ENCODE data around the gene SPTB. TPM values are rescaled to one million over a fixed set of nuclear protein-coding genes. Genes with fewer than 3 reads are reported as not detected.

SPTB gene
- total RNA-seq, 1 donor from 2014 or later = 3.0 TPM

DNA sequence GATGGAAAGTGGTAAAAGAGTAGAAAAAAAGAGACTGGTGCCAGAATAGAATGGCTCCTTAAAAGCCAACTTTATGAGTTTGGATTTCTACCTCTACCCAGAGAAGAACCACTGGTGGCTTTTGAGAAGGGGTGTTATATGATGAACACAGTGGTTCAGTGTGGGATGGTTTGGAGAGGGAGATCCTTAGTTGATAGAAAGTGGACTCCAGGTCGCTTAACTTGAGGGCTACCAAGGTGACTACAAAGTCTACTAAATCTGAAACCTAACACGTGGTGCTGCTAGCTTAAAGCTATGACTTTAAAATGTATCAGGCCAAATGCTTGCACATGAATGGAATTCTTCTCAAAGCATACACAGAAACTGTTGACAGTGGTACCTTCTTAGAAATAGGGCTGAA is 8.4 kb downstream of the SPTB start:
- Histone ChIP-seq H3K9me3 (no peaks in the 10 kb centered on the region), H3K36me3 (no peaks in the 10 kb centered on the region), H3K27ac (no peak overlapping the region), H3K4me1 (no peaks in the 10 kb centered on the region), H3K4me3 (no peak overlapping the region), H3K27me3 (peaks cover 10% of the 10 kb centered on the region)
- TF ChIP-seq, protein P1, sequence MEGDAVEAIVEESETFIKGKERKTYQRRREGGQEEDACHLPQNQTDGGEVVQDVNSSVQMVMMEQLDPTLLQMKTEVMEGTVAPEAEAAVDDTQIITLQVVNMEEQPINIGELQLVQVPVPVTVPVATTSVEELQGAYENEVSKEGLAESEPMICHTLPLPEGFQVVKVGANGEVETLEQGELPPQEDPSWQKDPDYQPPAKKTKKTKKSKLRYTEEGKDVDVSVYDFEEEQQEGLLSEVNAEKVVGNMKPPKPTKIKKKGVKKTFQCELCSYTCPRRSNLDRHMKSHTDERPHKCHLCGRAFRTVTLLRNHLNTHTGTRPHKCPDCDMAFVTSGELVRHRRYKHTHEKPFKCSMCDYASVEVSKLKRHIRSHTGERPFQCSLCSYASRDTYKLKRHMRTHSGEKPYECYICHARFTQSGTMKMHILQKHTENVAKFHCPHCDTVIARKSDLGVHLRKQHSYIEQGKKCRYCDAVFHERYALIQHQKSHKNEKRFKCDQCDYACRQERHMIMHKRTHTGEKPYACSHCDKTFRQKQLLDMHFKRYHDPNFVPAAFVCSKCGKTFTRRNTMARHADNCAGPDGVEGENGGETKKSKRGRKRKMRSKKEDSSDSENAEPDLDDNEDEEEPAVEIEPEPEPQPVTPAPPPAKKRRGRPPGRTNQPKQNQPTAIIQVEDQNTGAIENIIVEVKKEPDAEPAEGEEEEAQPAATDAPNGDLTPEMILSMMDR (IDR thresholded peaks at IDR 0.05) = no peak
- no peak for DNase-seq
- ATAC-seq = no peak
- intact Hi-C loops (cut with DNase I) = no loop called here

DNA sequence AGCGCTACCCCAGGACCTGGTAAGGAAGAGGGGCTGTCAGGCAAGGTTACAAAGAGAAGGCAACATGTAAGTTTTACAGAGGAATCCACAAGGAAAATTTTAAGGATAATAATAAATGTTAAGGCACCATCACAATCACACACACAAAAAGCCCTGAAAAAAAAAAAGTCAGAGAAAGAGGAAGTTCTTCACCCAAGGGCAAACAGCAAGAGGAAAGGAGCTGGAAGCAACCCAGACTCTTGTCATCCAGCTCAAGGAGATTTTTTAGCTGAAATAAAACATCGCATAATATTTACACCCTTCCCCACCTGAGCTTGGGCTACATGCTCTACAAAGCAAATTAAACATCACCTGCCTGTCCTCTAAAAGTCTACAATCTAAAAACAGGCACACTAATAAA is 9.5 kb downstream of the SPTB start:
- Histone ChIP-seq H3K27ac (no peak overlapping the region), H3K27me3 (peaks cover 1% of the 10 kb centered on the region), H3K36me3 (no peaks in the 10 kb centered on the region), H3K4me3 (no peak overlapping the region), H3K9me3 (no peaks in the 10 kb centered on the region), H3K4me1 (no peaks in the 10 kb centered on the region)
- TF ChIP-seq, protein P1 (IDR thresholded peaks at IDR 0.05) = no peak
- intact Hi-C loops (cut with DNase I) = no loop called here
- DNase-seq (no peak), ATAC-seq (no peak)

DNA sequence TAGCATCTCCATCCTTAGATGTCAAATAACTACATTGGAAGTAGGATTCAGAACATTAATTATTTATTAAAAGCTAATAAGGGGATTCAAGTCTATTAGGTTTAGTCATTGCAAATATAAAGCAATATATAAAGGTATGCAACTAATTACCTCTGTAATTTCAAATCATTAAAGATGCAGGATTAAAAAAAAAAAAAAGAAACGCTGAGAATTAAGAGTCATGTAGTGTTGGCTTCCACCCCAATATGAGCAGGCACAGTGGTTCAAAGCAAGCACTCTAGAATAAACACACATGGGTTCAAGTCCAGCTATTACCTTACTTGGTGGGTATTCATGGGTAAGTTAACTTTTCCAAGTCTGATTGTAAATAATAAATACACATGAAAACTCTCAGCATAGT is 10.9 kb downstream of the SPTB start:
- H3K27me3 ChIP-seq = no peaks in the 10 kb centered on the region

DNA sequence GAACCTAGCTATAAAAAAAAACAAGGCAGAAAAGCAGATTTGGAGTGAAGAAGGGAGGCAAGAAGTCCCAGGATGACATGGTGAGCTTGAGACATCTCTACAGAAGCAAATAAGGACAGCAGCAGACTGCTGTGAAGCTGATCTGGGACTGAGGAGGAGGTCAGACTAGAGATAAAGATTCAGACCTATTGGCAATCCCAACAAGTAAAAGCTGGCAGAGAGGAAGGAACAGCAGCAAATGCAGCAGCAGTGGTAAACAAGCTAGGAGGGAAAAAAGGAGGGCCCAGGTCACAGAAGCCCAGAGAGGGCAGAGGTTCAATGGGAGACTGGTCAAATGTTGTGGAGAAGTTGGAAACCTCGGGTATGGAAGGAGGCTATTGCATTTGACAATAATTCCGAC is 11.3 kb downstream of the SPTB start:
- no peaks in the 10 kb centered on the region for H3K9me3 ChIP-seq
- no peaks in the 10 kb centered on the region for H3K27me3 ChIP-seq
- TF ChIP-seq, protein P1 (IDR thresholded peaks at IDR 0.05) = no peak
- no peak for ATAC-seq
- H3K4me3 ChIP-seq = no peak overlapping the region
- intact Hi-C loops (cut with DNase I) = no loop called here
- no peaks in the 10 kb centered on the region for H3K4me1 ChIP-seq
- no peak for DNase-seq
- H3K36me3 ChIP-seq = no peaks in the 10 kb centered on the region
- no peak overlapping the region for H3K27ac ChIP-seq

More for the DNA sequence above, 10.9 kb downstream of the SPTB start:
- no peaks in the 10 kb centered on the region for H3K9me3 ChIP-seq
- no peaks in the 10 kb centered on the region for H3K4me1 ChIP-seq
- DNase-seq (no peak), ATAC-seq (no peak)
- no peak overlapping the region for H3K27ac ChIP-seq
- TF ChIP-seq, protein P1 (IDR thresholded peaks at IDR 0.05) = no peak
- H3K36me3 ChIP-seq = no peaks in the 10 kb centered on the region
- no peak overlapping the region for H3K4me3 ChIP-seq
- intact Hi-C loops (cut with DNase I) = no loop called here

DNA sequence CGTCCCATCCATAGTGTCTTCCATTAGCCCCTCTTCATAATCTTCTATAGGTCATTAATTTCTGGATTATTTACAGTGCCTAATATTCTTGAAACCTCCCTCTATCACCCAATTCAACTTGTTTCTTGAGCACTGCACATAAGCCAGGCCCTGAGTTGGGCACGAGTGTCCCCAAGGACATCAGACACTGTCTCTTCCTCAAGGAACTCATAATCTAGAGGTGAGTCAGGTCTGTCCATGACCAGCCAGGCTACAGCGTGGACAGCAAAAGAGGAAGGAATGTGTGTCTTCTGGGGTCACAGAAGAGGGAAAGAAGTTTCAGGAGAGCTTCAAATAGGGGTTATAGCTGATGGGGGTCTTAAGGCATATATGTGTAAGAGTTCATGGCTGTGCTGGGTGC is 12.5 kb downstream of the SPTB start:
- intact Hi-C loops (cut with DNase I) = no loop called here
- Histone ChIP-seq H3K27ac (no peak overlapping the region), H3K4me3 (no peak overlapping the region), H3K27me3 (no peaks in the 10 kb centered on the region), H3K4me1 (no peaks in the 10 kb centered on the region), H3K36me3 (no peaks in the 10 kb centered on the region), H3K9me3 (no peaks in the 10 kb centered on the region)
- no peak for ATAC-seq
- TF ChIP-seq, protein P1 (IDR thresholded peaks at IDR 0.05) = no peak
- no peak for DNase-seq

DNA sequence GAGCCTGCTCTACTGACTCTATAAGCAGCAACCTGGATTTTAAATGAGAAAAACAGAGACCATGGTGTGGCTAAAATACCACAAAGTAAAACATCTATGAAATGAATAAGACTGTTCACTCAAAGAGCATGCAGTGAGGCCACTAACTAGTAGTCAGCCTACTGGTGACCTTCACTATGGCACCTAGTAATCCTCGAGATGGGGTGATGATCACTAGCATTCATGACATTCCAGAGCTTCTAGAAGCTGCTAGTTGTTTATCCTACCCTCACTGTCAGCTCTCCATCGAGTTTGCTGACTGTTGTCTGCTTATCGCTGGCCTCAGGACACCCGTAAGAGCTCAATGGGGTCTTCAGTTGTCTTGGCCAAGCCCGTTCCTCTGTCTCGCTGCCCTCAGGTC is 13.7 kb downstream of the SPTB start:
- no peaks in the 10 kb centered on the region for H3K4me1 ChIP-seq
- H3K9me3 ChIP-seq = no peaks in the 10 kb centered on the region
- H3K36me3 ChIP-seq = no peaks in the 10 kb centered on the region
- no peak overlapping the region for H3K27ac ChIP-seq
- DNase-seq (no peak), ATAC-seq (no peak)
- no peaks in the 10 kb centered on the region for H3K27me3 ChIP-seq
- H3K4me3 ChIP-seq = no peak overlapping the region
- TF ChIP-seq, protein P1 (IDR thresholded peaks at IDR 0.05) = no peak
- intact Hi-C loops (cut with DNase I) = no loop called here
